GDM1 (cell line): ENCODE data around the gene SF1.

Experiments
- DNase-seq: peaks from one replicate; lab custom pipeline; 2025; lab: John Stamatoyannopoulos, UW

Gene SF1

GRCh38 chr11:64801561-64802369 lies 23.4 kb upstream of the SF1 start:
- peak; percentile 23 for DNase-seq

- no peak for DNase-seq
Observed at GRCh38 chr11:64801158-64801464, 22.8 kb upstream of the SF1 start.

DNA sequence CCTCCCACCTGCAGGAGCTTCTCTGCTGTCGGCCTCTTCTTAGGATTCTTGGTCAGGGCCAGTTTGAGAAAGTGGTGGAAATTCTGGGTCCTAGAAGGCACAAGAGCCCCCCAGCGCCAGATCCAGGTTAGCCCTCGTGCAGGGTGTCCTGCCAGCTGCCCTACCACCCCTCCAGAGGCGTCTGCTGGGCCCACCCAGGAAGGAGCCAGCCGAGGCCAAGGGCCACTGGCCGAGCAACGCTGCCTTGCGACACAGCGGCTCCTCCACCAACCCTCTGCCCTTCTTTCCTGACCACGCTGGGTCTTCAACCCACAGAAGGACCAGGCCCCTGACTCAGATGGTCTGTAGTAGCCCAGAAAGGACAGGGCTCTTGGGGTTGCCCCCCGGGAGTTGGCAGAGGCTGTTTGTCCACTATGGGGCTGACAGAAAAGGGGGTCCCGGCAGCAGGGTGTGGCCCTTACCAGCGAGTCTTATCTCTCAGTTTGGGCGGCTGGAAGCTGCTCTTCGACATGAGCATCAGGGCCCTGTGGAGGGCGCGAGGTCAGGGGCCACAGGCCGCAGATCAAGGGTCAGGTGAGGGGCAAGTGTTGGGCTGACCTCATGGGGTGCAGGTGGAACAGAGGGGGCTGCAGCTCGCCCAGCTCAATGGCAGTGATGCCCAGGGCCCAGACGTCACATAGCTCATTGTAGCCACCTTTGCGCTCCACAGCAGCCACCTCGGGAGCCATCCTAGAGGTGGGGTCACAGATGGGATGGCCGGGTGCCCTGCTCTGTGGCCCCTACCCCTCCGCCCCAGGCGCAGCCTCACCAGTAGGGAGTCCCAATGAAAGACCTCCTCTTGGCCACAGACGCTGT lies 22.2 kb upstream of the SF1 start:
- DNase-seq, result no peak

DNA sequence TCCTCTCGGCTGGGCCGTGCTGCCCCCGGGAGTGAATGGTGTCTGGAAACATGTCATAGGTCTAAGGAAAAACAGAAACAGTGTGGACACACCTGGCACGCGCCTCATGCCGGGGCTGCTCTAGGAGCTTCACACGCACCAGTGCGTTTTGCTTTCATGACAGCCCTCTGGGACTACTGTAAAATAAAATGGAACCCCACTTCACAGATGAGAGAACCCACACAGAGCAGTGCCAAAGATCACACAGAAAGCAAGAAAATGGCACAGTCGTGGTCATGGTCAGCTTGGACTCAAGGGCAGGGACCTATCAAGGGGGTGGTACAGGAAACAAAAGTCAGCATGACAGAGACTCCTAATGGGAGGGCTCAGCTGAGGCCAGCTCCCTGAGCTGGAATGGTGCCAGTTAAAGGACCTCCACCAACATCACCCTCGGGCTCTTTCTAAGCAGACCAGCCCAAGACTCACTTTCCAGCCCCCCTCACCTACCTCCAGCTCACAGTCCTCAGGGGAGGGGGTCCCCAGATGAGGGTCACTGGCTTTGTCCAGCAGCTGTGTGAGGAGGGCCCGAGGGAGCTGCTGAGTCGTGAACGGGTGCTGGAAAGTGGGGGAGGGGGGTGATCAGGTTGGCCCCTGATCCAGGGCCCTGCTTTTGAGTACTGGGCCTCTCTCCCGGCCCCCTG lies 21.4 kb upstream of the SF1 start:
- DNase-seq, result no peak

DNA sequence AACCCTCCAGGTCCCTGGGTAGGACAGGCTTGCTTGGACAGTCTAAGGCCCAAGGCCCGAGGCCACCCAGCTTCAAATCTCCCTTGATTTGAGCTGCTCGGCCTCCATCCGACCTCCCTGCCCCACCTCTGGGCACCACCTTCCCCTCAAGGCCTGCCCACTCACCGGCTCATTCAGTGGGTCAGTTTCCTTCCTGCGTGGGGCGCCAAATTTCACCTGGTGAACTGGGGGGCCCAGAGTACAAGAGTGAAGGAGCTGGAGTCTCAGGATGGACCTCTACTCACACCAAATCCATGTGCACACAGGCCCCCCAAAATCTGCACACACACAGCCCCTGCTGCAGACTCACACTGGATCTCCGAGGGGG lies 20.9 kb upstream of the SF1 start:
- DNase-seq, result no peak

DNA sequence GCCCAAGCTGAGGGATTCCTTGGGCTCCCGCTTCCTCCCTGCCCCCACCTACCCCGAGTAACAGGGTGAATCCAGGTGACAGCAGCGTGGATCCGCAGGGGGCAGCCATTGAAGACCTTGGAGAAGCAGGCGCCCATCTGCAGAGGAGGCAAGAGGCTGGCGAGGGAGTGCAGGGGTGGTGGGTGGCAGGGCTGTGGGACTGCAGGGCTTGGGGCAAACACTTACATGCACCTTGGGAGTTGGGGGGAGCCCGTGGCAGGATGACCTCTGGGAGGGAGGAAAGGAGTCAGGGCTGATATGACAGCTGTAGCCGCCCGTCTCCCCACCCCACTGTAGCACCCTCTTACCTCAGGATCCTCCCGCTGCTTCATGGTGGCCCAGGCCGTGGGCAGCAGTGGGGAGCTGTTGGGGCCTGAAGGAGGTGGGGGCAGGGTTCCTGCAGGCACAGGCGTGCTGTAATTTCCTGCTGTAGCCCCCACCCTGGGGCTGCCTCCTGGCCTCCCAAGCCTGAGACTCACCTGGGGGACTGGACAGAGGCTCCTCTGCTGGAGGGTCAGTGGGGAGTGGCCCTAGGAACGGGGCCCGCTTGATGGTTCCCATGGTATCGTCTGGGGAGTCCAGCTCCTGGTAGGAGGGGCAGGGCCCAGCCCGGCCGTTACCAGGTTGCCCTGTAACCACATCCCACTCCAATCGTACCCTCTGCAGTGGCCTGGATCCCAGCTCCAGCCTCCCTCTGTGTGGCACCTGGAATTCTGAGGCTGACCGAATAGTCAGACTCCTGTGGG lies 18.6 kb upstream of the SF1 start:
- no peak for DNase-seq

GRCh38 chr11:64796047-64796756 lies 17.9 kb upstream of the SF1 start:
- peak; percentile 13 for DNase-seq

DNA sequence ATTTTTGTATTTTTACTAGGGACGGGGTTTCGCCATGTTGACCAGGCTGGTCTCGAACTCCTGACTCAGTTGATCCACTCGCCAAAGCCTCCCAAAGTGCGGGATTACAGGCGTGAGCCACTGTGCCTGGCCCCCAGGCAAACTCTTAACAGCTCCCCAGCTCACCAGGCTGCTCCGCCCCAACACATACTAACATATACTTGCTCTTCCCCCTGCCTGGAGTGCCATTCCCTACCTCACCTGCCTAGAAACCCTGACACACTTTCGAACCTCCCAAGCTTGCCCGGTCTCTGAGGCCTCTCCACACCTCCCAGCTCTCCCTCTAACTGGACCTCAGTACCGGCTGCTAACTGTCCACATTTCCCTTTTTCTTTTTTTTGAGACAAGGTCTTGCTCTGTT lies 16.2 kb upstream of the SF1 start:
- DNase-seq, result no peak

DNA sequence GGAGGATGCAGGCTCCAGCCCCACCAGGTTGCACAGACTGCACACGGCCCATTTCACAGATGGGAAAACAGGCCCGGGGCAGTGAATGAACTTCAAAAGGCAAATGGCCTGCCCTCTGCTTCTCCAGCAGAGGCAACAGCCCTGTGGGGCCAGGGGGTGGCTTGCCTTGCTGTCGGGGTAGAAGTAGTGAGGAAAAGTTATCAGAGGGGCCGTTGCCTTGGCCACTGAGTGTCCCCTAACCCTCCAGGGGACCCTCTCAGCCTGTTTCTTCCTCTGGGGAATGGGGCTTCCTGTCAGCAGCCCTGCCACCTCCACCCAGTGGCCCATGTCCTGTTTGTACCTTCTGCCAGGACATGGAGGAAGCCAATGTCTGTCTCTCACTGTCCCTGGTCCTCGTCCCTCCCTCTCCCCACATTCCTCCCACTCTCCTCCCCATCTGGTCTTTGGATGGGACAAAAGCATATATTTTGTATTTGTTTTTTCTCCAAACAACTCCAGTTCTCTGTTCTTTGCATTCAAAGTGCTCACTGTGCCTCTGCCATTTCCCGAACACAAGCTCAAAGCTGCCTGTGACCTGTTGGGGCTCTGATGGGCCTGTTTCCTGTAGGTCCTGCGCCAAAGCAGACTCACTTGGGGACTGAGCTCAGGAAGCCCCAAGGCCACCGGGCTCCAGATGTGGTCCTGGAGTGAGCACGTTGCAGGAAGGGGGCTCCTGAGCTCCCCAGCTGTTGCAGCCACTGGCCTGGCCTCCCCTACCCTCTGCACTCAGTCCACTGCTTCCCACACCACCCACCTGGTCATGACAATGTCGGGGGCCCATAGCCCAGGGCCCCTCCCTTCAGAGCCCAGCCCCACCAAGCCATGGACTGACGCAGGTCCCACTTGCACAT lies 15.2 kb upstream of the SF1 start:
- no peak for DNase-seq

DNA sequence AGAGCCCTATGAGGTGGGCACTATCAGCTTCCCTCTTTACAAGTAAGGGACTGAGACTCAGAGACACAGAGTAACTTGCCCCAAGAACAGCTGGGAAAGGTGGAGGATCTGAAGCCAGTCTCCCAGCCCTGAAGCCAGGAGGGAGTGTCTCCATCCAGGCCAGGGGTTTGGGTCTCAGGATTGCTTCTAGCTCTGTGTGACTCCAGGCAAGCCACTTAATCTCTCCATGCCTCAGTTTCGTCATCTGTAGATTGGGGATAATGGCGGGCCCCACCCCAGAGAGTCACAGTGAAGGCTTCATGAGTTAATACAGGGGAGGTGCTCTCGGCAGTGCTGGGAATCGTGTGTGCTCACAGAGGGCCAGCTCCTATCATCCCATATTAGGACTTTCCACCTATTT lies 14.1 kb upstream of the SF1 start:
- DNase-seq, result no peak

- DNase-seq, result no peak
Observed at GRCh38 chr11:64791781-64792291, 13.5 kb upstream of the SF1 start.

DNA sequence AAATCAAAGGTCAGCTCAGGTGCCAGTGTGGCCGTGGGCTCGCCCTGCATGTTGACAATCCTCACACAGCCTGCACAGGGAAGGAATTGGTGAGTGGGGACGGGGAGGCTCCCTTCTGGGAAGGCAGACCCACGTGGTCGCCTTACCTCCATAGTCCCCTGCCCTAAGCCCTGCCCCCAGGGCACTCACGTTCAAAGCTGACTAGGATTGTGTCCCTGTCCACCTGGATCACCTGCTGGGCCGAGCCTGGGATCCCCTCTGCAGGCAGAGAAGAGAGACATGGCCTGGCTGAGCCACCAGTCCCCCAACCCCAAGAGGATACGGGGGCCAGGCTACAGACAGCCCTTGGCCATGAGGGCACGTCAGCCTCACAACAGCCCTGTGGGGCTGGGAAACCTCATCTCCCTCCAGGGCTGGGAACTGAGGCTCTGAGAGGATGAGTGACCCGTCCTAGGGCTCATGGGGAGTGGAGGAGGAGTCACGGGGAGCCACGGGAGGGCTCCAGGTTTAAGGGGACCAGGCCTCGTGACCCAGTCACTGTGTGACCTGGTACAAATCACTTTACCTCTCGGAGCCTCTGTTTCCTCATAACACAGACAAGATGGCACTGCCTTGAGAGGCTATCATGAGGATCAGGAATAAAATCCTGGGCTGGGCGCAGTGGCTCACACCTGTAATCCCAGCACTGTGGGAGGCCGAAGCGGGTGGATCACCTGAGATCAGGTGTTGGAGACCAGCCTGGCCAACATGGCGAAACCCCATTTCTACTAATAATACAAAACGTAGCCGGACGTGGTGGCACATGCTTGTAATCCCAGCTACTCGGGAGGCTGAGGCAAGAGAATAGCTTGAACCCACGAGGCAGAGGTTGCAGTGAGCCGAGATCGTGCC lies 12.1 kb upstream of the SF1 start:
- no peak for DNase-seq

DNA sequence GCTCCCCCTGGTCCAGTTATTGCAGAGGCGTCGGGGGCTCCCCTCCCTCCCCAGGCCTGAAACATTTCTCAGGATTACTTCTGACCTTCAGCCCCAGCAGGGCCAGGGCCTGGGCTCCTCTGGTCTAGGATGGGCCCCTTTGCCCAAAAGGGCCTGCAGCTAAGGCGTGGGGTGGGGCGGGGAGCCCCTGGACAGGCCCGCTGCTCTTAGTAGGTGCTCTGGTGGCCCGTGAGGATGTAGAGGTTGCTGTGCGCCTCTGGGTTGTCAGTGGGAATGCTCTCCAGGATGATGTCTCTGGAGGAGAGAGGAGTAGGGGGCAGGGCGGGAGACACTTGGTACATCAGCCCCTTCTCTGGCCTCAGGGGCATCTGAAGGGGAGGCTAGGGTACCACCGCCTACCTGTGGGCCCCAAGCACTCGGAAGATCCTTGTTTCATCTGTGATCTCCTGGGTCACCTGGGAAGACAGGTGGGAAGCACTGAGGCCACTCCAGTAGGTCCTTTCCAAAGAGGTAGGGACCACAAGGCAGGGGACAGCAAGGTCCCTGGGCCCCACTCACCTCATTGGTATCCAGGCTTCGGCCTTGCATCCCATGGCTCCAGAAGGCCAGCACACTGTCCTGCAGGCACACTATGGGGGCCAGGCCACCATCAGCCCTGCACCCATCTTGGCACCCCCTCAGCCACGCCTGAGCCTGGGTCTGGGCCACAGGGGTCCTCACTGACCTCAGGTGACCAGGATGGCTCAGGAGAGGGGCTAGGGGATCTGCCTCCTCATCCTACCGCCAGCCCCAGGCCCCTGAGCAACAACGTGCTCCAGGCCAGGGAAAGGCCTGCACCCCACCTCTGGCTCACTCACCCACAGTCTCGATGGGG lies 11.2 kb upstream of the SF1 start:
- DNase-seq, result no peak

- DNase-seq, result no peak
Observed at GRCh38 chr11:64788321-64789215, 10.2 kb upstream of the SF1 start.

DNA sequence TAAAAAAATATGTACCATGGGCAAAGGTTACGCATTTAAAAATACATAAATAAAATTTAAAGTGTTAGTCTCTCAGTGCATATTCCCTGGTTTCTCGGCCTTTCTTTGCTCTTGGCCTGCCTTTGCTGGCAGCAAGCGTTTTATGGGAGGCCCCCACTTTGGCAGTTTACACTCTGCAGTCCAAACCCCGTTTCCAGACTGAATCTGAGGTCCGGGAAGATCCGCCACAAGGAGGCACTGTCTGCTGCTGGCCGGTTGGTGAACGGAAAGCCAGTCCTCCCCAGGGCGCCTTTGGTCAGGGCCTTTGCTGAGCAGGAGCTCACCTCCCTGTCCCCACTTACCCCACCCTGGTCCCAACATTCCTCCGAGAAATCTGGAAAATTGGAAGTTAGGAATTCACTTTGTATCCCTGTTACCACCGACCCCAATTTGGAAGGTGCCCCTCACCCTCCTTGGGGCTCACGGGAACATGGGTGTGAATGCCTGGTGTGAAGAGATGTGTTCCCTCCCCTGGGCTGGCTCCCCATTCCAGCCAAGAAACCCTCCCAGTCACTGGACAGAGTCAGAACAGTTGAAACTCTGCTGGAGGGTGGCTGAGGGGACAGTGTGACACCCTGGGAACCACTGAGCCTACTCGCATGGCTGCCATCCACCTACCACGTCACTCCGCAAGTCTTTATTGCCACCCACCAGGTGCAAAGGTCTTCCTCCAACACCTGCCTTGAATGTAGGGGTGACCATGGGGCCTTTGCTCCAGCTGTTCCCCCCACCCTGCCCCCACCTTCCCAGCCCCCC lies 9.4 kb upstream of the SF1 start:
- DNase-seq, result no peak

DNA sequence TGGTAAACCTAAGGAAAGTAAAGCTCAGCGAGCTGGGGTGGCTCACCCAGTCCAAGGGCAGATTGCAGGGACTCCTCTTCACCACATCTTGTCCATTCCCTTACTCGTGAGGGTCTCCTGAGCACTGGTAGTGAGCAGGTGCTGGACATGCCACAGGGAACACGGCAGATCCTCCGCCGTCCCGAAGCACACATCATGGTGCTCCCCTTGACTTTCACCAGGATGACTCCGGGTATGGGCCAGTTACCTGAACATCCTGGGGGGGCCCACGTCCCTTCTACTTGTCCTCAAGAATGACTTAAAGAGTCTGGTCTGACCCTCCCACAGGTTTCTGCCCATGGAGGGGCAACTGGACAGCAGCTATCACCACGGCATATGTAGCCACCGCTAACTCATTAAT lies 8.0 kb upstream of the SF1 start:
- DNase-seq, result no peak
